Measurements from ENCODE around the gene OSBPL7. TPM values are rescaled to one million over a fixed set of nuclear protein-coding genes. Genes with fewer than 3 reads are reported as not detected.

Gene OSBPL7
- total and polyA plus RNA-seq, 9 donors: 7.1 to 18.7 (median 10.2) TPM

DNA sequence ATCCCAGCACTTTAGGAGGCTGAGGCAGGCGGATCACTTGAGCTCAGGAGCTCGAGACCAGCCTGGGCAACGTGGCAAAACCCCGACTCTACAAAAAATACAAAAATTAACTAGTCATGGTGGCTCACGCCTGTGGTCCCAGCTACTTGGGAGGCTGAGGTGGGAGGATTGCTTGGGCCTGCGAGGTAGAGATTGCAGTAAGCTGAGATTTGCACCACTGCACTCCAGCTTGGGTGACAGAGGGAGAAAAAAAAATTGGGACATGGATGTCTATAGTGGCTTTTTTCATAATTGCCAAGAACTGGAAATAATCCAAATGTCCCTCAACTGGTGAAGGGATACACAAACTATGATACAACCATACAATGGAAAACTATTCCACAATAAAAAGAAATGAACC lies 28.6 kb downstream of the OSBPL7 start:
- H3K27ac ChIP-seq (ENCODE audit: low read length): no peak overlapping the region
- H3K4me1 ChIP-seq (ENCODE audit: control insufficient read depth, insufficient read depth, low read length): peaks cover 6% of the 10 kb centered on the region
- no peaks in the 10 kb centered on the region for H3K9me3 ChIP-seq (replicated peaks; ENCODE audit: control insufficient read depth, low read depth, low read length)
- H3K36me3 ChIP-seq (ENCODE audit: control insufficient read depth, insufficient read depth, low read length): no peaks in the 10 kb centered on the region
- H3K4me3 ChIP-seq (ENCODE audit: low read length): no peak overlapping the region
- H3K27me3 ChIP-seq (ENCODE audit: control insufficient read depth, insufficient read depth, low read length): peaks cover 35% of the 10 kb centered on the region
- no peak for DNase-seq
- WGBS (ENCODE audit: insufficient coverage): 65% methylated on average over 5 of the region's 6 CpGs

GRCh38 chr17:47792457-47792856 lies 29.1 kb downstream of the OSBPL7 start:
- H3K4me1 ChIP-seq (ENCODE audit: control insufficient read depth, insufficient read depth, low read length): peaks cover 6% of the 10 kb centered on the region
- no peaks in the 10 kb centered on the region for H3K36me3 ChIP-seq (ENCODE audit: control insufficient read depth, insufficient read depth, low read length)
- no peak overlapping the region for H3K27ac ChIP-seq (ENCODE audit: low read length)
- no CpG with 5 or more reads among the region's 1 CpG for WGBS (ENCODE audit: insufficient coverage)
- H3K9me3 ChIP-seq (replicated peaks; ENCODE audit: control insufficient read depth, low read depth, low read length): no peaks in the 10 kb centered on the region
- no peak for DNase-seq
- peaks cover 40% of the 10 kb centered on the region for H3K27me3 ChIP-seq (ENCODE audit: control insufficient read depth, insufficient read depth, low read length)
- H3K4me3 ChIP-seq (ENCODE audit: low read length): no peak overlapping the region

DNA sequence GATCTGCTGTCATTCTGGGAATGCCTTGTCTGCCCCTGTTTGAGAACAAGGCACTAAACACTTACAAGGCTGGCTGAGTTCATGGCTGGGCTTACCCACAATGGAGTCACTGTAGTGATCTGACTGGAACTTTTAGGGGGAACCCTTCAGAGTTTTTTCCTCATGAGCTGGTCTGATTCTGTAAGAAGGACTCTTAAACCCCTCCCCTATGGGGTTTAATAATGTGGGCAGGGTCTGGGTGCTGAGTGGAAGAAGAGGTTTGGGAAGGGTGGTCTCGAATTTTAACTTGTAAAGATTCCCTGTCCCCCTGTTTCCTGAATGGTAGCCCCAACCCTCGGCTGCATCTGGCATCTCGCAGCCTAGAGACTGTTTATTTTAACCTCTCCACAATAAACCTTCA lies 30.6 kb downstream of the OSBPL7 start:
- Histone ChIP-seq H3K36me3 (ENCODE audit: control insufficient read depth, insufficient read depth, low read length) (no peaks in the 10 kb centered on the region), H3K4me1 (ENCODE audit: control insufficient read depth, insufficient read depth, low read length) (peaks cover 6% of the 10 kb centered on the region), H3K4me3 (ENCODE audit: low read length) (no peak overlapping the region), H3K27me3 (ENCODE audit: control insufficient read depth, insufficient read depth, low read length) (peaks cover 44% of the 10 kb centered on the region), H3K9me3 (replicated peaks; ENCODE audit: control insufficient read depth, low read depth, low read length) (no peaks in the 10 kb centered on the region), H3K27ac (ENCODE audit: low read length) (no peak overlapping the region)
- DNase-seq: no peak
- WGBS (ENCODE audit: insufficient coverage): no CpG with 5 or more reads among the region's 3 CpGs

DNA sequence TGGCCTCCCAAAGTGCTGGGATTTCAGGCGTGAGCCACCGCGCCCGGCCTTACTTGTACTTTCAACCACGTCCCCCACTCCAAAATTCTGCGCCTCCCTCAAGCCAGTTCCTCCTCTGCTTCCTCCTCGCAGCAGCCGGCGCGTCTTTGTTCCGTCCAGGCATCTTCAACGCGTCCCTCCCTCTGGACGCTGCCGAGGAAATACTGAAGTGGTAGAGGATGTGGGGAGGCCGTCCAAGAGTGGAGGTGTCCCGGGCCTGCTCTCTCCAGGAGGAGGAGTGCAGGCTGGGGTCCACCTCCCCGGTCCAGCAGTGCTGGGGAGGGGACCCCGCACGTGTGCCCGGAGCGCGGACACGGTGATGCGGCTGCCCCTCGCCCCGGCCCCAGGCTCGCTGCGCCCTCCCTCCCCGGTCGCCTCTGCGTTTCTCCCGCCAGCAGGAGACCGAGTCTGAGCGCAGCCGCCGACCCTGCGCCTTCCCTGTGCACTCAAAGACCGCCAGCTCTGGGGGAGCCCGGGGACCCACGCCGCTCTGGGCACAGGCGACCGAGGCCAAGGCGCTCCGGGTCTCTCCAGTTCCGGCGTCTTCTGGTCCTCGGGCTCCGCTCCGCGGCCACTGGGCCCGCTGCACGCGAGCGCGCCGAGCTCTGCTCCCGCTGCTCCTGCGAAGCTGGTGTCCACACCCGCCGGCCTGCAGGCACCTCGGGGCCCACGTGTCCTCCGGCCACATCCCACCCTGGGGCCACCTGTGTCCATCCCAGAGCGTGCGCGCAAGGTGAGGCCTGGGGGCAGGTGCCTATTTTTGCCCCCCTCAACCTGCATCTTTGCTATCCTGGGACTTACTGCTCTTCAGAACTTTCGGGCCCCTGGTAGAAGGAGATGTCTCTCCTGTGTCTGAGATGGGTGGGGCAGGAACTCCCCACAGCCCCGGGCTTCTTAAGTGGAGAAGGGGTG lies 31.7 kb downstream of the OSBPL7 start:
- Histone ChIP-seq H3K4me3 (ENCODE audit: low read length) (peak overlapping the region; percentile 19), H3K27ac (ENCODE audit: low read length) (no peak overlapping the region), H3K27me3 (ENCODE audit: control insufficient read depth, insufficient read depth, low read length) (peaks cover 46% of the 10 kb centered on the region), H3K9me3 (replicated peaks; ENCODE audit: control insufficient read depth, low read depth, low read length) (no peaks in the 10 kb centered on the region), H3K36me3 (ENCODE audit: control insufficient read depth, insufficient read depth, low read length) (no peaks in the 10 kb centered on the region), H3K4me1 (ENCODE audit: control insufficient read depth, insufficient read depth, low read length) (peaks cover 6% of the 10 kb centered on the region)
- peak; percentile 48 for DNase-seq
- under 1% methylated on average over 61 of the region's 70 CpGs for WGBS (ENCODE audit: insufficient coverage)

- Histone ChIP-seq H3K27me3 (ENCODE audit: control insufficient read depth, insufficient read depth, low read length) (peaks cover 34% of the 10 kb centered on the region), H3K9me3 (replicated peaks; ENCODE audit: control insufficient read depth, low read depth, low read length) (no peaks in the 10 kb centered on the region), H3K27ac (ENCODE audit: low read length) (no peak overlapping the region), H3K4me3 (ENCODE audit: low read length) (no peak overlapping the region), H3K4me1 (ENCODE audit: control insufficient read depth, insufficient read depth, low read length) (peaks cover 6% of the 10 kb centered on the region), H3K36me3 (ENCODE audit: control insufficient read depth, insufficient read depth, low read length) (no peaks in the 10 kb centered on the region)
- 33% methylated on average over 2 of the region's 5 CpGs for WGBS (ENCODE audit: insufficient coverage)
- DNase-seq: peak; percentile 61
Measured at GRCh38 chr17:47785538-47786123, 36.0 kb downstream of the OSBPL7 start.

GRCh38 chr17:47781397-47781796 lies 40.2 kb downstream of the OSBPL7 start:
- Histone ChIP-seq H3K27ac (ENCODE audit: low read length) (no peak overlapping the region), H3K27me3 (ENCODE audit: control insufficient read depth, insufficient read depth, low read length) (peaks cover 40% of the 10 kb centered on the region), H3K9me3 (replicated peaks; ENCODE audit: control insufficient read depth, low read depth, low read length) (no peaks in the 10 kb centered on the region), H3K4me3 (ENCODE audit: low read length) (no peak overlapping the region), H3K36me3 (ENCODE audit: control insufficient read depth, insufficient read depth, low read length) (no peaks in the 10 kb centered on the region), H3K4me1 (ENCODE audit: control insufficient read depth, insufficient read depth, low read length) (no peaks in the 10 kb centered on the region)
- no peak for DNase-seq
- WGBS (ENCODE audit: insufficient coverage): 100% methylated on average over 1 of the region's 5 CpGs

DNA sequence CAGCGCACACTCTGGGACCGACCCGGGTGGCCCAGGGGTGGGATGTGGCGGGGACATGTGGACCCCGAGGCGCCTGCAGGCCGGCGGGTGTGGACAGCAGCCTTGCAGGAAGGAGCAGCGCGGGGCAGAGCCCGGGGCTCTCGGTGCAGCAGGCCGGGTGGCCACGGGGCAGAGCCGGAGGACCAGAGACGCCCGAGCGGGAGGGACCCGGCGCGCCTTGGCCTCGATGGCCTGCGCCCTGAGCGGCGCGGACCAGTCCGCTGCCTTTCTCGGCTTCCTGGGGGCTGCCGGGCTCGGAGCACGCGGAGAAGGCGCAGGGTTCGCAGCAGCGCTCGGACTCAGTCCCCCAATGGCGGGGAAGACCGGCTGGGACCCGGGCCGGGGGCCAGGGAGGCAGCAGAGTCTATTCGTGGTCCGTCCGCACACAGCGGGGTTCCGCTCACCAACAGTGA lies 43.4 kb downstream of the OSBPL7 start:
- no peak overlapping the region for H3K27ac ChIP-seq (ENCODE audit: low read length)
- WGBS (ENCODE audit: insufficient coverage): 24% methylated on average over 33 of the region's 45 CpGs
- H3K36me3 ChIP-seq (ENCODE audit: control insufficient read depth, insufficient read depth, low read length): no peaks in the 10 kb centered on the region
- no peak for DNase-seq
- H3K4me1 ChIP-seq (ENCODE audit: control insufficient read depth, insufficient read depth, low read length): no peaks in the 10 kb centered on the region
- H3K9me3 ChIP-seq (replicated peaks; ENCODE audit: control insufficient read depth, low read depth, low read length): no peaks in the 10 kb centered on the region
- no peak overlapping the region for H3K4me3 ChIP-seq (ENCODE audit: low read length)
- peaks cover 48% of the 10 kb centered on the region for H3K27me3 ChIP-seq (ENCODE audit: control insufficient read depth, insufficient read depth, low read length)

GRCh38 chr17:47776330-47777197 lies 45.0 kb downstream of the OSBPL7 start:
- no CpG with 5 or more reads among the region's 14 CpGs for WGBS (ENCODE audit: insufficient coverage)
- H3K27me3 ChIP-seq (ENCODE audit: control insufficient read depth, insufficient read depth, low read length): peaks cover 47% of the 10 kb centered on the region

DNA sequence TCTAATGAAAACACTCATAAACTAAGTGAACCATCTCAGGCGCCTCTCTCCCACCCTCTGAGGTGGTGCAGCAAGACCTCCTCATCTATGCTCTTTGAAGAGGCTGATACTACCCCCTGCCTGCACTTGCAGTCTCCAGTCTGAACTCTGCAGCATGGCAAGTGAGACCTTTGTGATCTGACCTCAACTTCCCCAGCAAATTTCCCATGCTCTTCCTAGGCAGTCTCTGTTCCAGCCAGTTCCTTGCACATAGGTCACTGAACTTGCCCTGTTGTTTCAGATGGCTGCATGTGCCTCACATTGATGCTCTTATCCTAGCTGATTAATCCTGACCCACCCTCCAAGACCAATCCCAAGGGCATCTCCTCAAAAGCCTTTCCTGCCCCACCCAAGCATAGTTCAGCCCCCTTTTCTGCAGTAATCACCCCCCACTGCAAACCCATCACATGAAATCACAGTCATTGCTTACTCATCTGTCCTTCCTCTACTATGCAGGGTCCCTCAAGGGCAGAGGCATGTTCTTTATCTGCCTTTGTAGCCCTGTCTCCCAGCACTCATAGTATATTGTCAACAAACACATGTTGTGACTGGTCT lies 46.5 kb downstream of the OSBPL7 start:
- H3K27ac ChIP-seq (ENCODE audit: low read length): no peak overlapping the region
- no peak for DNase-seq
- WGBS (ENCODE audit: insufficient coverage): 71% methylated on average over 1 of the region's 1 CpG
- H3K4me3 ChIP-seq (ENCODE audit: low read length): no peak overlapping the region
- H3K36me3 ChIP-seq (ENCODE audit: control insufficient read depth, insufficient read depth, low read length): no peaks in the 10 kb centered on the region
- H3K9me3 ChIP-seq (replicated peaks; ENCODE audit: control insufficient read depth, low read depth, low read length): peaks cover 3% of the 10 kb centered on the region
- peaks cover 35% of the 10 kb centered on the region for H3K27me3 ChIP-seq (ENCODE audit: control insufficient read depth, insufficient read depth, low read length)
- H3K4me1 ChIP-seq (ENCODE audit: control insufficient read depth, insufficient read depth, low read length): no peaks in the 10 kb centered on the region

More at GRCh38 chr17:47776330-47777197, 45.0 kb downstream of the OSBPL7 start:
- no peaks in the 10 kb centered on the region for H3K36me3 ChIP-seq (ENCODE audit: control insufficient read depth, insufficient read depth, low read length)
- H3K4me1 ChIP-seq (ENCODE audit: control insufficient read depth, insufficient read depth, low read length): no peaks in the 10 kb centered on the region
- DNase-seq: peak; percentile 5
- no peak overlapping the region for H3K27ac ChIP-seq (ENCODE audit: low read length)
- H3K4me3 ChIP-seq (ENCODE audit: low read length): no peak overlapping the region
- no peaks in the 10 kb centered on the region for H3K9me3 ChIP-seq (replicated peaks; ENCODE audit: control insufficient read depth, low read depth, low read length)
